ENCODE results near the gene FERD3L.
A peak's percentile ranks its signal among the peaks of the same experiment; 100 is the strongest.
"Not testable (repeated sequence)": the region's sequence is repeated elsewhere in the genome, so short reads cannot be mapped to it uniquely, and the experiment has no call there.

Gene FERD3L, protein sequence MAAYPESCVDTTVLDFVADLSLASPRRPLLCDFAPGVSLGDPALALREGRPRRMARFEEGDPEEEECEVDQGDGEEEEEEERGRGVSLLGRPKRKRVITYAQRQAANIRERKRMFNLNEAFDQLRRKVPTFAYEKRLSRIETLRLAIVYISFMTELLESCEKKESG

DNA sequence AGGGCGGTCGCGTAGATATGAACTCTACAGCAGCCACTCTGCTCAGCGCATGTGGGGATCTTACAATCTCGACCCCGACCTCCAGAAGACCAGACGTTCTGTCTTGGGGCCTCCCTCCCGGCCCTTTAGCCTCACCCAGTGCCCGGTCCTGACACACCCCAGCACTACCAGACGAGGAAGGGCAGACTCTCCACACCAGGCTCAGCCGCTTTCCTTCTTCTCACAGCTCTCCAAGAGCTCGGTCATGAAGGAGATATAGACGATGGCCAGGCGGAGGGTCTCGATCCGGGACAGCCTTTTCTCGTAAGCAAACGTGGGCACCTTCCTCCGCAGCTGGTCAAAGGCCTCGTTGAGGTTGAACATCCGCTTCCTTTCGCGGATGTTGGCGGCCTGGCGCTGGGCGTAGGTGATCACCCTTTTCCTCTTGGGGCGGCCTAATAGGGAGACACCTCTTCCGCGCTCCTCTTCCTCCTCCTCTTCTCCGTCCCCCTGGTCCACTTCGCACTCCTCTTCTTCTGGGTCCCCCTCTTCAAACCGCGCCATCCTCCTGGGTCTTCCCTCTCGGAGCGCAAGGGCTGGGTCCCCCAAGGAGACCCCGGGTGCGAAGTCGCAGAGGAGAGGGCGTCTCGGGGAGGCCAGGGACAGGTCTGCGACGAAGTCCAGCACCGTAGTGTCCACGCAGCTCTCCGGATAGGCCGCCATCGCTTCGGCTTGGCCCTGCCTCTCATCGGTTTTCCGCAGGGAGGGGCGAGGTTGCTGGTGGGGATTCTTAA is at the start of gene FERD3L:
Gene FERD3L, minus strand, starts transcription at position 761 of the 773 bp plus-strand sequence. Its CDS starts 59 bp downstream, at position 702.
- no peak for DNase-seq (ENCODE audit: low spot score)

GRCh38 chr7:19194417-19194816 is 49.2 kb upstream of the FERD3L start:
- DNase-seq (ENCODE audit: low spot score): not testable (repeated sequence)

DNA sequence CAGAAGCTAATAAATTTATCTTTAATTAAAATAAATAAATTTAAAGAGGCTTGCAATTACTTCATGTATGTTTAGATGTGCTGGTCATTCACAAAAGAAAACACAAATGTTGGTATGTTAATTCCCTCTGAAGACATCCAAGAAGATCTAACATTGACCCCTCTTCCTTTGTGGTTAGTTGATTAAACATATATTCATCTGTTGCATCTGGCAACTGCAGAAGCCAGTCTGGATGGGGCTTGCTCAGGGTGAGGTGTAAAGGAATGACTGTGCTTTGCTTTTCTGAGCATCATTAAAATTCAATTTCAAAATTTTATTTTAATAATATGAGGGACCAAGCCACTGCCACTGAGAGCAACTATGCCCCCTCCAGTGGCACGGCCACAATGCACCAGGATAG is 36.4 kb upstream of the FERD3L start:
- no peak for DNase-seq (ENCODE audit: low spot score)

- no peak for DNase-seq (ENCODE audit: low spot score)
Observed at GRCh38 chr7:19178595-19178994, 33.4 kb upstream of the FERD3L start.

DNA sequence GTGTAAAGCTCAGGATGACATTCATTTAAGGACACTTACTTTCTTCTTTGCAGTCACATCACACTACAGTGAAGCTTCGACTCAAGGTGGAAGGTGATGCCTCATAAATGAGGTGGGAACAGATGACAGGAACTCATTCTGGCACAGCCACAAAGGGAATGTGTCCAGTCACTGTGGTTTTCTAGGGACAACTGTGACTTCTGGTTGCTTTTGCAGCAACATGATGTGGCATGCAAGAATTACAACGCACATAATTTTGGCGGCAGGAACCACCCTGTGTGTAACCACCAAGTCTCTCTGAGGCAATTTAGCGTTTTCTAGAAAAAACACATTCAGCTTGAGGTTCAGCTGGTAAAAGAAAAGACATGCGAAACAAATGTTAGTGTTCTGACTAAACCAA is 32.0 kb upstream of the FERD3L start:
- DNase-seq (ENCODE audit: low spot score): peak; percentile 15

- DNase-seq (ENCODE audit: low spot score): no peak
Observed at GRCh38 chr7:19175241-19175640, 30.0 kb upstream of the FERD3L start.

- DNase-seq (ENCODE audit: low spot score): no peak
Observed at GRCh38 chr7:19161671-19162070, 16.4 kb upstream of the FERD3L start.

DNA sequence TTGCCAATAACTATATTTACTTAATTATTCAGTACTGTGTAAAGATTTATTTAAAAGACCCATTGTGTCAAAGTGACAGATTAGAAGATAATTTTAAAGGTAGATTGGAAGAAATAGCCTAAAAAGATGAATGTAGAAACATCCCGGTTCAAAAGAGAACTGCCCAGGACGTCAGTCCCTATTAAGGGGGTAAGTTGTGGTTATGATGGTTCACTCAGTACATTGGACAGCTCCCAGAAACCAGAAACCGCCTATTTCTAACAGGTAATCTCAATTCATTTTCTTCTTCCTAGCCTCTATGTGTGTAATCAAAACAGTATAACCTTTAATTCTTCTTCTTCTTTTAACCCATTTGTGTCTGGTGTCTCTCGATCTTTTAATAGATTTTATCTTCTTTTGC is 1.5 kb upstream of the FERD3L start:
- no peak for DNase-seq (ENCODE audit: low spot score)

DNA sequence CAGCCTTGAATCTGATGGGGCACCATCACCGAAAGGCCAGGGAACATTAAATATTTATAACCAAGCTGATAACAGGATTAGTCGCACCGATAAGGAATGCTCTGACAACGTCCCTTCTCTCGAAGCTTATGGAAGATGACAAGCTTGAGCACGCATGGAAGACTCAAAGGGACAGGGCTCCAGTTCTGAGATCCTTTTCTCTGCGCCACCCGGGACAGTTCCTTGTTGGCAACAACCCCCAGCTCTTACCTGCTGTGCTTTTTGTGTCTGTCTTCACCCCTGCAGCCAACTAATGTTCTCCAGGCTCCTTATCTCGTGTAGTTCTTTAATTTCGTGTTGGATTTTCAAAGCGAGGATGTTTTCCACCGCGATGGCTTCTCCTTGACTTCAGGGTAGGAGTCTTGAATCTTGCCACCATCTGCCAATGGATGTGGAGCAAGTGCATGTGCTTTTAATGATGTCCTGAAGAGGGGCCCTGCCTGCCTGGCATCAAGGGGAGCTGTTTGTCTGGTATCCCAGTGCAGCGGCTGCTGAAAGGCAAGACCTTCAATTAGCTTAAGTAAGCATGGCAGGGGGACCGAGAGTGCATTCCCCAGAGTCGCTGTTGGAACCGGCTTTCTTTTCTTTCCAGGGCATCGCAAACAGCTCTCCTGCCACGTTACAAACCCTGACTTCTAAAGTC is 354 bp upstream of the FERD3L start:
- no peak for DNase-seq (ENCODE audit: low spot score)

GRCh38 chr7:19143881-19144574 is 1.2 kb downstream of the FERD3L start:
- no peak for DNase-seq (ENCODE audit: low spot score)

- no peak for DNase-seq (ENCODE audit: low spot score)
Observed at GRCh38 chr7:19139706-19140327, 5.4 kb downstream of the FERD3L start.

DNA sequence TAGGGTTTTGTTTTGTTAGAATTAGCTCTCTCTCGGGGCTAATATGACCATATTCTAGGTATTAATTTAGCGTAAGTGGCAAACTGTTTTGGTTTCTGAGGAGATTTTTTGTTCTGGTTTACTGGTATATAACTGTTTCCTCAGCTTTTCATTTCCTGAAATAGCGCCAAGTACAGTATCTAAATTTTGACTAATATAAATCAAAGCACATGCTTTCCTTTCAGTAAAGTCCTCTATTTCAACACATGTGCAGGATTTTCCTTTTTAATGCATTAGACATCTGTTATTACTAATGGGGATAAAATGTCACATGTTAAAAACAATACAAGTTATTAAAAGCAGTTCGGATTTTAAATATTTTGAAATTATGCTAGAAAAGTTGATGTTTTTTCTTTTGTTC is 11.3 kb downstream of the FERD3L start:
- no peak for DNase-seq (ENCODE audit: low spot score)

DNA sequence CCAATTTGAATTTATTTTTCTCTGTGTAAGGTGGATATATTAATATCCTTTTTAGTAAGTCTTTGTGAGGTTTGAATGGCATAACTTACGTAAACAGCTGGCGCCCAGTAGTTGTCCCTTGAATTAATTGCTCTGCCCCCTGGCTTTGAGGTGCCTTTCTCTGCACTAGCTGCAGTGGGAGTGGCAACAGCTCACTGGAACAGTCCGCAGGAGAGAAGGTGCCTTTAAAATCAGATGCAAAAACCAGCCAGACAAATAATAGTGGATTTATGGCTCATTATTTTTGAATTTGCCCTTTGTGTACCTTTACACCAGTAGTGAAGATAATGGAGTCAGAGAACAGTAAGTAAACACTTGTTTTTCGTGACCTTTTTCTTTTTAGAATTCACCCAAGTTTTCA is 11.8 kb downstream of the FERD3L start:
- DNase-seq (ENCODE audit: low spot score): no peak

GRCh38 chr7:19128856-19129255 is 16.4 kb downstream of the FERD3L start:
- no peak for DNase-seq (ENCODE audit: low spot score)

DNA sequence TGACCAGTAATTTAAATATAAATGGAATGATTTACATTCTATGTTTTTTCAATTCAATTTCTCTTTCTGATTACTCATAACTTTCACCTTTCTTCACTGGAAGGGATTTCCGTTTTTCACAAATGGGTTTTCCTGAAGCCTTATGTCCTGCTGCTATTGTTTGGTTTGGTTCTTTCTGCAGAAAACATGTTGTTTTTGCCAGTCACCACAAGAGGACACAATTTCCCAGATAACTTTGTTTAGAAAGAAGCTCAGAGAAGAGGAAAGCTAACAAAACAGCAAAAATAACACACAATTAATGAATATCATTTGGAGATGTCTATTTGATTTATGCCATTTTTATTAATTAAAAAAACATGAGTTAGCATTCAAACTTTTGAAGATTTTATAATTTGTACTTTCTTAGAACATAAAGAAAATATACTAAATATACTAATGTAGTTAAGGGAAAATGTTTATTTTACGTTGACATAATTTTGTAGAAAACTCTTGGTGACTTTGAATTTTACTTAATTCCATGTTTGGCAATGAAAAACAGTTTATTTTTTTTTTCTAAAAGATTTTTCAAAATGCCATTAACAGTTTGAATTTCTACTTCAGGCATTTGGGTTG is 23.1 kb downstream of the FERD3L start:
- no peak for DNase-seq (ENCODE audit: low spot score)

DNA sequence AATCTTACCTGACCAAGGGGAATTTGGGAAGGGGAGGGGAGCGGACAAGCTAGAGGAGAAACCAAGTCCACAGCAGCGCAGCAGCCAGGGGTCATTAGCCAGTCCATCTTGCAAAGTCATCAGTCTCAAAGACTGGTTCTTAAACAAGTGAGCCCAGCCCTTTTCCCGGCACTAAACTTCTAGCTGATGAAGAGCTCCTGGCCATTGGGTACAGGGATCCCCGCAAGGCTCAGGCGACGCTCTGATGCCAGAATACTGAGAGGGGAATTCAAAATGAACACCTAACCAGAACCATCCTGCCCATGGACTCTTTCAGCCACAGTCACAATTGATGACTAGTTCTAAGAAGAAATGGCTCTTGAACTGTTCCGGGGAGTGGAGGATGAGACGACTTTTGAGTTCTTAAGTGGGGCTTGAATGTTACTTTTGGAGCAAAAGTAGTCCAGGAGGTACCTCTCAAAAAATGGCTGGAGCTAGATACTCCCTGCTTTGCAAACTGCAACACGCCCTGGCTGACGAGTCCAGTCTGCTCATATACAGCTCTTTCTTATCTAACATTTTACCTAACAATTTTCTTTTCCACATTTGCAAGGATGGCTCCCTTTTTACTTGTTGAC is 25.2 kb downstream of the FERD3L start:
- DNase-seq (ENCODE audit: low spot score): no peak

- DNase-seq (ENCODE audit: low spot score): no peak
Observed at GRCh38 chr7:19119372-19119771, 25.8 kb downstream of the FERD3L start.

- DNase-seq (ENCODE audit: low spot score): no peak
Observed at GRCh38 chr7:19118636-19119371, 26.4 kb downstream of the FERD3L start.

- no peak for DNase-seq (ENCODE audit: low spot score)
Observed at GRCh38 chr7:19117870-19118608, 27.2 kb downstream of the FERD3L start.

All from AG08395 (cell line).